ENCODE results near the gene PDGFRB. TPM values are rescaled to one million over a fixed set of nuclear protein-coding genes. Genes with fewer than 3 reads are reported as not detected.

Gene PDGFRB
- total and polyA plus RNA-seq, 2 donors (not counting 1 experiment from before 2014, with no cell fraction given) = 231 to 347 TPM

DNA sequence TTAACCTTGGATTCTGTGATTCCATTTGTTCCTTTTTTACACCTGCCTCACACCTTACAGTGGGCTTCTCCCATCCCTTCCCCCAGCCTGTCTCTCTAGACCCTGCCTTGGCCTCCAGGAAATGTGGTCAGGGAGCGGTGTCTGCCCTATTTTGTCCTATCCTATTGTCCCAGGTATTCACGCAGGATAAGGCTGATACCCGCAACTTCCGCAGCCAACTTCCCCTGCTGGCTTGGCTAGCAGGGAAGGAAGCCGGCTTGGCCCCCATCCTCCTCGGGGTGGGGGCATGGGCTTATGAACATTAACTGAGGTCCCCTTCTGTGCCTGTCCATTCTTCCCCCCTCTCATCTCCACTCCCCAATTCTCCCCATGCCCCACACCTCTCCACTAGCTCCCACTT lies 72.8 kb downstream of the PDGFRB start:
- no peak for DNase-seq (ENCODE audit: low read depth in 2 of 2)
- Histone ChIP-seq H3K27me3 (ENCODE audit: control insufficient read depth, insufficient read depth, low read length) (peaks cover 15% of the 10 kb centered on the region), H3K36me3 (ENCODE audit: control insufficient read depth, insufficient read depth, low read length) (no peaks in the 10 kb centered on the region), H4K20me1 (ENCODE audit: control insufficient read depth, extremely low read depth, insufficient read depth, low read length) (no peaks in the 10 kb centered on the region), H3K27ac (ENCODE audit: insufficient read depth, low read length) (no peak overlapping the region), H3K9me3 (ENCODE audit: control insufficient read depth, insufficient read depth, low read depth, low read length) (no peaks in the 10 kb centered on the region), H3K4me1 (ENCODE audit: control insufficient read depth, extremely low read depth, insufficient read depth, low read length) (no peaks in the 10 kb centered on the region), H2AFZ (ENCODE audit: low read length) (no peak overlapping the region), H3K79me2 (ENCODE audit: control insufficient read depth, insufficient read depth, low read length) (no peaks in the 10 kb centered on the region), H3K9ac (ENCODE audit: insufficient read depth, low read length) (no peak overlapping the region), H3K4me2 (ENCODE audit: extremely low read depth, insufficient read depth, low read length) (no peak overlapping the region), H3K4me3 (replicated peaks in 1 of 4; ENCODE audit: control extremely low read depth in 1 of 4, insufficient read depth in 1 of 4, low read depth in 3 of 4, low read length in 4 of 4) (no peak overlapping the region)
- no peak for TF ChIP-seq EZH2 (IDR thresholded peaks at IDR 0.05; ENCODE audit: low read length, missing control alignments)
- no peak for TF ChIP-seq CTCF (conservative IDR thresholded peaks at IDR 0.05 in 1 of 2, IDR thresholded peaks at IDR 0.05 in 1 of 2; ENCODE audit: low read depth in 1 of 2, low read length in 2 of 2)

- Histone ChIP-seq H3K36me3 (ENCODE audit: control insufficient read depth, insufficient read depth, low read length) (no peaks in the 10 kb centered on the region), H3K9ac (ENCODE audit: insufficient read depth, low read length) (no peak overlapping the region), H3K27me3 (ENCODE audit: control insufficient read depth, insufficient read depth, low read length) (peaks cover 15% of the 10 kb centered on the region), H3K9me3 (ENCODE audit: control insufficient read depth, insufficient read depth, low read depth, low read length) (no peaks in the 10 kb centered on the region), H3K27ac (ENCODE audit: insufficient read depth, low read length) (no peak overlapping the region), H3K4me3 (replicated peaks in 1 of 4; ENCODE audit: control extremely low read depth in 1 of 4, insufficient read depth in 1 of 4, low read depth in 3 of 4, low read length in 4 of 4) (no peak overlapping the region), H2AFZ (ENCODE audit: low read length) (no peak overlapping the region), H3K79me2 (ENCODE audit: control insufficient read depth, insufficient read depth, low read length) (no peaks in the 10 kb centered on the region), H4K20me1 (ENCODE audit: control insufficient read depth, extremely low read depth, insufficient read depth, low read length) (no peaks in the 10 kb centered on the region), H3K4me2 (ENCODE audit: extremely low read depth, insufficient read depth, low read length) (no peak overlapping the region), H3K4me1 (ENCODE audit: control insufficient read depth, extremely low read depth, insufficient read depth, low read length) (no peaks in the 10 kb centered on the region)
- TF ChIP-seq CTCF (conservative IDR thresholded peaks at IDR 0.05 in 1 of 2, IDR thresholded peaks at IDR 0.05 in 1 of 2; ENCODE audit: low read depth in 1 of 2, low read length in 2 of 2) (no peak), EZH2 (IDR thresholded peaks at IDR 0.05; ENCODE audit: low read length, missing control alignments) (no peak)
- DNase-seq (ENCODE audit: low read depth in 2 of 2) = no peak
Measured at GRCh38 chr5:150082374-150082773, 73.3 kb downstream of the PDGFRB start.

DNA sequence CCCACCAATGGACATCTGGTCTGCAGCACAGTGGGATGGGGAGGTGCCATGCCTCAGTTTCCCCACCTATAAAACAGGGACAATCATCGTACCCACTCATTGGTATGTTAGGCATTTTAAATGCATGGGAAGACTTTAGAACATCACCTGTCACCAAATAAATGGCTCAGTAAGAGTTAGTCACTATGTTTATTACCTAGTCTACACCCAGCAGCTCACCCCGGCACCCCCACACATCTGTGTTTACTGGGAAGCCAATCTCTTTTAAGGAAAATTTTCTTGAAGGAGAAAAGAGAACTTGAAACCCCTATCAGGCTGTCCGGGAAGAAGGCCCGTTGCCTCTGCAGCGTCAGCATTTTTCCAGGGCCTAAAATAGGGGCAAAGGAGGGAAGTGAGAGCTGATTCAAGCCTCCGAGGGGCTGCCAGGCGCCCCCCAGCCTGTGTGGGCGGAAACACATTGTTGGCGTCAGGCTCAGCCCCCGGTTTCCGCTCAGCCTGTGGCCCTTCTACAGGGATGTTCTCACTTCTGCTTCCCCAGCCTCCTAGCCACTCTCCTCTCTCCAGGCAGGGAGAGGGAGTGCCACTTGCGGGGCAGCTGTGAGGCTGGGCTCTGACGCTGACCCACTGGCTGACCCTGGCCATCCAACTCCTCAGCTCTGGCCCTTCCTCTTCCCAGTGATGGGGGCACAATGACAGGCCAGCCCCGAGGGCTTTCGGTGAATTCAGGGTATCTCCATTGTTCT lies 73.9 kb downstream of the PDGFRB start:
- no peaks in the 10 kb centered on the region for H3K9me3 ChIP-seq (ENCODE audit: control insufficient read depth, insufficient read depth, low read depth, low read length)
- H4K20me1 ChIP-seq (ENCODE audit: control insufficient read depth, extremely low read depth, insufficient read depth, low read length) = no peaks in the 10 kb centered on the region
- no peaks in the 10 kb centered on the region for H3K4me1 ChIP-seq (ENCODE audit: control insufficient read depth, extremely low read depth, insufficient read depth, low read length)
- H3K4me3 ChIP-seq (replicated peaks in 1 of 4; ENCODE audit: control extremely low read depth in 1 of 4, insufficient read depth in 1 of 4, low read depth in 3 of 4, low read length in 4 of 4) = no peak overlapping the region
- TF ChIP-seq CTCF (conservative IDR thresholded peaks at IDR 0.05 in 1 of 2, IDR thresholded peaks at IDR 0.05 in 1 of 2; ENCODE audit: low read depth in 1 of 2, low read length in 2 of 2) (no peak), EZH2 (IDR thresholded peaks at IDR 0.05; ENCODE audit: low read length, missing control alignments) (no peak)
- H3K79me2 ChIP-seq (ENCODE audit: control insufficient read depth, insufficient read depth, low read length) = no peaks in the 10 kb centered on the region
- H3K4me2 ChIP-seq (ENCODE audit: extremely low read depth, insufficient read depth, low read length) = no peak overlapping the region
- H3K27me3 ChIP-seq (ENCODE audit: control insufficient read depth, insufficient read depth, low read length) = peaks cover 15% of the 10 kb centered on the region
- no peak overlapping the region for H2AFZ ChIP-seq (ENCODE audit: low read length)
- no peak overlapping the region for H3K9ac ChIP-seq (ENCODE audit: insufficient read depth, low read length)
- no peaks in the 10 kb centered on the region for H3K36me3 ChIP-seq (ENCODE audit: control insufficient read depth, insufficient read depth, low read length)
- H3K27ac ChIP-seq (ENCODE audit: insufficient read depth, low read length) = no peak overlapping the region
- peak; percentile 35 to 43 for DNase-seq (ENCODE audit: low read depth in 2 of 2)

All from fibroblast of lung (primary cell).